WI38 (cell line): ENCODE measurements around the gene MSI2.

Experiments used
- H3K4me3 ChIP-seq: 2 replicates; pipeline ENCODE4 v1.5.1; 2011; ENCODE audit warnings: low read depth, mild to moderate bottlenecking, control low read depth, low read length
- TF ChIP-seq, protein P1 (sequence below): IDR thresholded peaks from 2 replicates; pipeline ENCODE4 v1.5.1; 2012; ENCODE audit warnings: low read depth, mild to moderate bottlenecking, control low read depth, low read length

MSI2 gene

GRCh38 chr17:57714665-57715180 is 458.4 kb downstream of the MSI2 start:
- TF ChIP-seq, protein P1, sequence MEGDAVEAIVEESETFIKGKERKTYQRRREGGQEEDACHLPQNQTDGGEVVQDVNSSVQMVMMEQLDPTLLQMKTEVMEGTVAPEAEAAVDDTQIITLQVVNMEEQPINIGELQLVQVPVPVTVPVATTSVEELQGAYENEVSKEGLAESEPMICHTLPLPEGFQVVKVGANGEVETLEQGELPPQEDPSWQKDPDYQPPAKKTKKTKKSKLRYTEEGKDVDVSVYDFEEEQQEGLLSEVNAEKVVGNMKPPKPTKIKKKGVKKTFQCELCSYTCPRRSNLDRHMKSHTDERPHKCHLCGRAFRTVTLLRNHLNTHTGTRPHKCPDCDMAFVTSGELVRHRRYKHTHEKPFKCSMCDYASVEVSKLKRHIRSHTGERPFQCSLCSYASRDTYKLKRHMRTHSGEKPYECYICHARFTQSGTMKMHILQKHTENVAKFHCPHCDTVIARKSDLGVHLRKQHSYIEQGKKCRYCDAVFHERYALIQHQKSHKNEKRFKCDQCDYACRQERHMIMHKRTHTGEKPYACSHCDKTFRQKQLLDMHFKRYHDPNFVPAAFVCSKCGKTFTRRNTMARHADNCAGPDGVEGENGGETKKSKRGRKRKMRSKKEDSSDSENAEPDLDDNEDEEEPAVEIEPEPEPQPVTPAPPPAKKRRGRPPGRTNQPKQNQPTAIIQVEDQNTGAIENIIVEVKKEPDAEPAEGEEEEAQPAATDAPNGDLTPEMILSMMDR, result no peak
- H3K4me3 ChIP-seq, result no peak overlapping the region

DNA sequence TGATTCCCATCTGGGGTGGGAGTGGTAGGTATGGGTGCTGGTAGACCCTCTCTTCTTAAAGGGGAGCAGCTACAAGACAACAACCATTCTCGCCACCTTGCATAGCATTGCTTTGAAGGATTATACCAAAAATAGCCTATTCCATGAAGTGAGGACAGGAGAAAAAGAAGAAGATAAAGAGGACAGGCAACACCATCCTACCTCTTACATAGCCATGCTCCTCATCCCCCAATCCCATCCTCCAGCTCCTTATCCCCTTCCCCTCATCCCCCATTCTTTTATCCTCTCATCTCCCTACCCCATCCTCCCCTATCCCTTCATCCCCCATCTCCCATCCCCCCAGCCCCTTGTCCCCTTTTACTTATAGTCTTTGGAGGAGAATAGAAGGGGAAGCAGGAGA is 459.7 kb downstream of the MSI2 start:
- TF ChIP-seq, protein P1, result no peak
- H3K4me3 ChIP-seq, result no peak overlapping the region

DNA sequence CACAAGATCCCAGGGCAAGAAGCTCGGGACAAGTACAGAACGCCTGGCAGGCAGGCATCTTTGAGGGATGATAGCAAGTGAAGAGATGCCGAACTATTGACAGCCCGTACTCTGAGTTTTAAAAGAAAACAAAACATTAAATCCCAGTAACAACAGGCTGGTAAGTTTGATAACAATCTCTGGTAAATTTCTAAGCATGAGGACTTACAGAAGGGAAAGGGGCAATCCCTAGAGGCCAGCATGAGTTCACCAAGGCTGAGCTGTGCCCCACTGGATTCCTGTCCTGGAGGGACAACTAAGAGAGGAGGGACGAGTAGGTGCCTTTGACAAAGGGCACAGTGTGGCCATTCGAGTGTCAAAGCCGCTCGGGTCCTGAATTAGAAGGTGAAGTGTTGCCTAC is 462.6 kb downstream of the MSI2 start:
- H3K4me3 ChIP-seq, result no peak overlapping the region
- TF ChIP-seq, protein P1, result no peak

- TF ChIP-seq, protein P1, result no peak
Measured at GRCh38 chr17:57720386-57721035, 464.2 kb downstream of the MSI2 start.

GRCh38 chr17:57721967-57722703 is 465.8 kb downstream of the MSI2 start:
- TF ChIP-seq, protein P1, result no peak

More at GRCh38 chr17:57720386-57721035, 464.2 kb downstream of the MSI2 start:
- no peak overlapping the region for H3K4me3 ChIP-seq

GRCh38 chr17:57722704-57723043 is 466.4 kb downstream of the MSI2 start:
- no peak overlapping the region for H3K4me3 ChIP-seq
- TF ChIP-seq, protein P1, result no peak

More at GRCh38 chr17:57721967-57722703, 465.8 kb downstream of the MSI2 start:
- H3K4me3 ChIP-seq, result no peak overlapping the region

GRCh38 chr17:57723427-57724025 is 467.2 kb downstream of the MSI2 start:
- H3K4me3 ChIP-seq, result no peak overlapping the region
- TF ChIP-seq, protein P1, result no peak
